HEK293 (cell line): ENCODE data around the gene CFAP119.
A peak's percentile ranks its signal among the peaks of the same experiment; 100 is the strongest.

Experiments used
- CTCF ChIA-PET: fragments of 350-600 bp; formaldehyde crosslinking; extraction: SDS; loops from one replicate; lab custom pipeline; 2021; ENCODE audit warnings: antibody characterized with exemption; lab: Yijun Ruan, JAX
- POLR2A ChIA-PET: fragments of 300-600 bp; formaldehyde crosslinking; extraction: SDS; loops from one replicate; lab custom pipeline; 2020; ENCODE audit warnings: antibody characterized with exemption, inconsistent platforms; lab: Yijun Ruan, JAX
- H3K27ac ChIP-seq: fragments of 200-500 bp; sonication (Bioruptor generic); 2 replicates; pipeline ENCODE4 v1.5.1; 2014; ENCODE audit warnings: low read depth, low read length, control low read depth, inconsistent platforms; ENCODE audit errors: extremely low read depth
- H3K36me3 ChIP-seq, 2 experiments: fragments of 200-500 bp in 1 of 2; sonication (Bioruptor generic) in 1 of 2; 1 replicate in 1 of 2; 2 replicates in 1 of 2; pipeline ENCODE4 v1.5.1; 2014 to 2017; ENCODE audit warnings: inconsistent platforms in 2 of 2, low read length in 2 of 2; ENCODE audit not compliant: control insufficient read depth in 2 of 2, insufficient read depth in 1 of 2
- H3K4me1 ChIP-seq: fragments of 200-500 bp; sonication (Bioruptor generic); 2 replicates; pipeline ENCODE4 v1.5.1; 2014; ENCODE audit warnings: mild to moderate bottlenecking, low read length, inconsistent platforms; ENCODE audit not compliant: control insufficient read depth, insufficient read depth
- H3K4me3 ChIP-seq: 2 replicates; pipeline ENCODE4 v1.5.1; 2011; ENCODE audit warnings: low read depth, mild to moderate bottlenecking, control low read depth, low read length, moderate library complexity
- H3K9me3 ChIP-seq: fragments of 200-500 bp; sonication (Bioruptor generic); 2 replicates; pipeline ENCODE4 v1.5.1; 2014; ENCODE audit warnings: low read depth, low read length, inconsistent platforms; ENCODE audit not compliant: control insufficient read depth, insufficient read depth
- BCL11B ChIP-seq: fragments of 450-650 bp; formaldehyde crosslinking; IDR thresholded peaks from 2 replicates; pipeline ENCODE4 v1.5.1; 2016; ENCODE audit warnings: low read depth, missing biosample characterization, missing genetic modification characterization
- GLIS1 ChIP-seq: fragments of 450-650 bp; formaldehyde crosslinking; IDR thresholded peaks from 2 replicates; pipeline ENCODE4 v1.5.1; 2016; ENCODE audit warnings: missing biosample characterization, missing genetic modification characterization
- KLF8 ChIP-seq: fragments of 450-650 bp; formaldehyde crosslinking; IDR thresholded peaks from 2 replicates; pipeline ENCODE4 v1.5.1; 2016; ENCODE audit warnings: missing biosample characterization, missing genetic modification characterization
- KLF9 ChIP-seq: fragments of 450-650 bp; formaldehyde crosslinking; IDR thresholded peaks from 2 replicates; pipeline ENCODE4 v1.5.1; 2016; ENCODE audit warnings: missing biosample characterization, missing genetic modification characterization, low read depth
- OVOL3 ChIP-seq: fragments of 450-650 bp; formaldehyde crosslinking; IDR thresholded peaks from 2 replicates; pipeline ENCODE4 v1.5.1; 2016; ENCODE audit warnings: missing biosample characterization, missing genetic modification characterization
- RBAK ChIP-seq: fragments of 450-650 bp; formaldehyde crosslinking; IDR thresholded peaks from 2 replicates; pipeline ENCODE4 v1.5.1; 2016; ENCODE audit warnings: missing biosample characterization, missing genetic modification characterization
- SCRT2 ChIP-seq: fragments of 450-650 bp; formaldehyde crosslinking; IDR thresholded peaks from 2 replicates; pipeline ENCODE4 v1.5.1; 2016; ENCODE audit warnings: missing biosample characterization, missing genetic modification characterization
- ZBTB10 ChIP-seq: fragments of 450-650 bp; formaldehyde crosslinking; IDR thresholded peaks from 2 replicates; pipeline ENCODE4 v1.5.1; 2016; ENCODE audit warnings: missing biosample characterization, missing genetic modification characterization
- ZFP69B ChIP-seq: fragments of 450-650 bp; formaldehyde crosslinking; IDR thresholded peaks from 2 replicates; pipeline ENCODE4 v1.5.1; 2016; ENCODE audit warnings: missing biosample characterization, missing genetic modification characterization
- ZNF202 ChIP-seq: fragments of 450-650 bp; formaldehyde crosslinking; IDR thresholded peaks from 2 replicates; pipeline ENCODE4 v1.5.1; 2016; ENCODE audit warnings: missing biosample characterization, missing genetic modification characterization, borderline replicate concordance
- ZNF223 ChIP-seq: fragments of 450-650 bp; formaldehyde crosslinking; IDR thresholded peaks from 2 replicates; pipeline ENCODE4 v1.5.1; 2016; ENCODE audit warnings: missing biosample characterization, missing genetic modification characterization
- ZNF274 ChIP-seq, 2 experiments: fragments of 200-500 bp in 1 of 2; fragments of 450-650 bp in 1 of 2; sonication (Bioruptor generic) in 1 of 2; formaldehyde crosslinking in 1 of 2; IDR thresholded peaks; 2 replicates each; pipeline versions ENCODE4 v1.5.1 to v1.6.1; 2014 to 2016; ENCODE audit warnings: borderline replicate concordance in 1 of 2, inconsistent platforms in 1 of 2, low read length in 1 of 2, missing biosample characterization in 1 of 2, missing genetic modification characterization in 1 of 2
- ZNF366 ChIP-seq: fragments of 450-650 bp; formaldehyde crosslinking; conservative IDR thresholded peaks from 2 replicates; pipeline ENCODE4 v1.5.1; 2016; ENCODE audit warnings: missing biosample characterization, missing genetic modification characterization
- ZNF48 ChIP-seq: fragments of 450-650 bp; formaldehyde crosslinking; IDR thresholded peaks from 2 replicates; pipeline ENCODE4 v1.5.1; 2016; ENCODE audit warnings: missing biosample characterization, missing genetic modification characterization
- ZNF555 ChIP-seq: fragments of 450-650 bp; formaldehyde crosslinking; conservative IDR thresholded peaks from 2 replicates; pipeline ENCODE4 v1.5.1; 2017; ENCODE audit warnings: missing biosample characterization, mild to moderate bottlenecking, missing genetic modification characterization, inconsistent platforms
- ZNF558 ChIP-seq: fragments of 450-650 bp; formaldehyde crosslinking; IDR thresholded peaks from 2 replicates; pipeline ENCODE4 v1.5.1; 2016; ENCODE audit warnings: missing biosample characterization, missing genetic modification characterization
- ZNF571 ChIP-seq: fragments of 450-650 bp; formaldehyde crosslinking; IDR thresholded peaks from 2 replicates; pipeline ENCODE4 v1.5.0; 2017; ENCODE audit warnings: missing biosample characterization, missing genetic modification characterization
- ZNF623 ChIP-seq: fragments of 450-650 bp; formaldehyde crosslinking; IDR thresholded peaks from 2 replicates; pipeline ENCODE4 v1.5.1; 2016; ENCODE audit warnings: missing biosample characterization, missing genetic modification characterization
- ZNF639 ChIP-seq: fragments of 450-650 bp; formaldehyde crosslinking; IDR thresholded peaks from 2 replicates; pipeline ENCODE4 v1.5.1; 2016; ENCODE audit warnings: missing biosample characterization, missing genetic modification characterization
- ZNF645 ChIP-seq: fragments of 450-650 bp; formaldehyde crosslinking; IDR thresholded peaks from 2 replicates; pipeline ENCODE4; 2016; ENCODE audit warnings: missing biosample characterization, missing genetic modification characterization
- ZNF76 ChIP-seq: fragments of 450-650 bp; formaldehyde crosslinking; IDR thresholded peaks from 2 replicates; pipeline ENCODE4; 2016; ENCODE audit warnings: low read depth, missing biosample characterization, missing genetic modification characterization, borderline replicate concordance

Gene CFAP119

GRCh38 chr16:30747799-30748633, 13.8 kb downstream of the CFAP119 start, which contains the start of gene PHKG2 (continued):
- TF ChIP-seq ZNF48 (tag by site-specific recombination) (no peak), ZNF223 (tag by site-specific recombination) (no peak), ZNF202 (tag by site-specific recombination) (no peak), ZNF274 (IDR thresholded peaks at IDR 0.05; ENCODE audit: low read length) (no peak), ZNF274 (tag by site-specific recombination; IDR thresholded peaks at IDR 0.05; ENCODE audit: borderline replicate concordance) (no peak), OVOL3 (no peak), ZNF76 (peak; percentile 87), ZNF571 (no peak), ZNF558 (no peak), ZBTB10 (no peak), ZFP69B (tag by site-specific recombination) (peak; percentile 55; the same call in 1 of the 2 replicates), ZNF623 (no peak), ZNF645 (tag by site-specific recombination) (no peak), ZNF639 (tag by site-specific recombination) (no peak; the same call in 1 of the 2 replicates), ZNF555 (tag by site-specific recombination) (no peak), KLF9 (tag by site-specific recombination) (peak; percentile 19), RBAK (tag by site-specific recombination) (no peak), BCL11B (no peak), KLF8 (tag by site-specific recombination) (peak; percentile 68), GLIS1 (tag by site-specific recombination) (peak; percentile 21; the same call in 1 of the 2 replicates)

GRCh38 chr16:30747331-30747730, 14.5 kb downstream of the CFAP119 start:
- POLR2A ChIA-PET, result interaction anchor here (0.6 to 3.4 kb wide), 32 partner anchors 7 to 128 kb away, joined by 3 to 47 read pairs (median 6); partner anchors contain the start of genes CFAP119, FBRS, PRR14 and SRCAP
- peaks cover 3% of the 10 kb centered on the region; the same call in 1 of the 2 replicates for H3K4me1 ChIP-seq

More at GRCh38 chr16:30747331-30747730, 14.5 kb downstream of the CFAP119 start:
- Histone ChIP-seq H3K36me3 (peaks cover 20 to 60% of the 10 kb centered on the region in 2 experiments), H3K9me3 (no peaks in the 10 kb centered on the region), H3K4me3 (no peak overlapping the region), H3K27ac (peak overlapping the region; percentile 48; the same call in 1 of the 2 replicates)
- CTCF ChIA-PET, result interaction anchor here (0.9 to 1.4 kb wide), 3 partner anchors 9 to 67 kb away, joined by 3 to 4 read pairs (median 3); no protein-coding TSS in a partner anchor
- TF ChIP-seq SCRT2 (tag by site-specific recombination), result no peak
- peak; percentile 47; the same call in 1 of the 2 replicates for TF ChIP-seq ZNF366 (tag by site-specific recombination)
